RWPE2 (cell line): ENCODE data around the gene APOA1.

Experiments used
- ATAC-seq: fragments of 200-7000 bp; cut with Tn5 transposase; 3 replicates; pipeline ENCODE4 v1.9.1; 2021; ENCODE audit warnings: low read depth
- DNase-seq: peaks from one replicate; pipeline ENCODE4 v3.0.0-alpha.2; 2020; ENCODE audit warnings: low spot score
- H3K27ac ChIP-seq: fragments of 450-650 bp; 2 replicates; pipeline ENCODE4 v1.5.1; 2017; ENCODE audit warnings: mild to moderate bottlenecking; ENCODE audit not compliant: poor library complexity, severe bottlenecking
- H3K27me3 ChIP-seq: fragments of 250-450 bp; sonication (Bioruptor Pico); 2 replicates; pipeline ENCODE4 v1.5.1; 2021; ENCODE audit warnings: mild to moderate bottlenecking, moderate library complexity; ENCODE audit not compliant: insufficient read depth, poor library complexity, severe bottlenecking
- H3K36me3 ChIP-seq: fragments of 250-450 bp; sonication (Bioruptor Pico); 2 replicates; pipeline ENCODE4 v1.5.1; 2020; ENCODE audit warnings: low read depth, mild to moderate bottlenecking, moderate library complexity
- H3K4me1 ChIP-seq: fragments of 250-450 bp; sonication (Bioruptor Pico); 2 replicates; pipeline ENCODE4 v1.5.1; 2021; ENCODE audit warnings: mild to moderate bottlenecking, moderate library complexity; ENCODE audit not compliant: insufficient read depth, poor library complexity, severe bottlenecking
- H3K4me3 ChIP-seq: fragments of 250-450 bp; sonication (Bioruptor Pico); 2 replicates; pipeline ENCODE4 v1.5.1; 2021; ENCODE audit warnings: mild to moderate bottlenecking, moderate library complexity; ENCODE audit not compliant: severe bottlenecking
- H3K9me3 ChIP-seq: fragments of 250-450 bp; sonication (Bioruptor Pico); 2 replicates; pipeline ENCODE4 v1.5.1; 2021; ENCODE audit warnings: mild to moderate bottlenecking, moderate library complexity; ENCODE audit not compliant: severe bottlenecking
- TF ChIP-seq, protein P1 (sequence below): fragments of 450-650 bp; IDR thresholded peaks from one replicate; pipeline ENCODE4 v1.5.1; 2017; ENCODE audit warnings: mild to moderate bottlenecking, moderate library complexity; ENCODE audit not compliant: poor library complexity, severe bottlenecking

The APOA1 gene

GRCh38 chr11:116798368-116798767, 39.1 kb downstream of the APOA1 start:
- H3K4me3 ChIP-seq: no peak overlapping the region
- no peaks in the 10 kb centered on the region for H3K27me3 ChIP-seq
- no peaks in the 10 kb centered on the region for H3K36me3 ChIP-seq
- no peaks in the 10 kb centered on the region for H3K9me3 ChIP-seq
- TF ChIP-seq, protein P1, sequence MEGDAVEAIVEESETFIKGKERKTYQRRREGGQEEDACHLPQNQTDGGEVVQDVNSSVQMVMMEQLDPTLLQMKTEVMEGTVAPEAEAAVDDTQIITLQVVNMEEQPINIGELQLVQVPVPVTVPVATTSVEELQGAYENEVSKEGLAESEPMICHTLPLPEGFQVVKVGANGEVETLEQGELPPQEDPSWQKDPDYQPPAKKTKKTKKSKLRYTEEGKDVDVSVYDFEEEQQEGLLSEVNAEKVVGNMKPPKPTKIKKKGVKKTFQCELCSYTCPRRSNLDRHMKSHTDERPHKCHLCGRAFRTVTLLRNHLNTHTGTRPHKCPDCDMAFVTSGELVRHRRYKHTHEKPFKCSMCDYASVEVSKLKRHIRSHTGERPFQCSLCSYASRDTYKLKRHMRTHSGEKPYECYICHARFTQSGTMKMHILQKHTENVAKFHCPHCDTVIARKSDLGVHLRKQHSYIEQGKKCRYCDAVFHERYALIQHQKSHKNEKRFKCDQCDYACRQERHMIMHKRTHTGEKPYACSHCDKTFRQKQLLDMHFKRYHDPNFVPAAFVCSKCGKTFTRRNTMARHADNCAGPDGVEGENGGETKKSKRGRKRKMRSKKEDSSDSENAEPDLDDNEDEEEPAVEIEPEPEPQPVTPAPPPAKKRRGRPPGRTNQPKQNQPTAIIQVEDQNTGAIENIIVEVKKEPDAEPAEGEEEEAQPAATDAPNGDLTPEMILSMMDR: no peak
- no peak for DNase-seq
- no peak for ATAC-seq
- peaks cover 2% of the 10 kb centered on the region for H3K4me1 ChIP-seq
- no peak overlapping the region for H3K27ac ChIP-seq

DNA sequence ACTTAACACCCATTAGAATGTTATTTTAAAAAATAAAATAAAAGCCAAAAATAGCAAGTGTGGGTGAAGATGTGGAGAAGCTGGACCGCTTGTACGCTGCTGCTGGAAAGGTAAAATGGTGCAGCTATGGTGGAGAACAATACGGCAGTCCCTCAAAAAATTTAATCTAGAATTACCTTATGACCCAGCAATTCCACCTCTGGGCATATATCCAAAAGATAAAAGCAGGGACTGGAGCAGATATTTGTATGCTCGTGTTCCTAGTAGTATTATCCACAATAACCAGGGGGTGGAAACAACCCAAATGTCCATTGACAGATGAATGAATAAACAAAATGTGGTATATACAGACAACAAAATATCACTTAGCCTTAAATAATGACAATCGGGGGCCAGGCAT, 39.6 kb downstream of the APOA1 start:
- H3K27ac ChIP-seq: no peak overlapping the region
- DNase-seq: no peak
- TF ChIP-seq, protein P1: no peak
- H3K36me3 ChIP-seq: no peaks in the 10 kb centered on the region
- H3K27me3 ChIP-seq: no peaks in the 10 kb centered on the region
- H3K4me1 ChIP-seq: peaks cover 7% of the 10 kb centered on the region
- no peak overlapping the region for H3K4me3 ChIP-seq
- H3K9me3 ChIP-seq: no peaks in the 10 kb centered on the region
- no peak for ATAC-seq

DNA sequence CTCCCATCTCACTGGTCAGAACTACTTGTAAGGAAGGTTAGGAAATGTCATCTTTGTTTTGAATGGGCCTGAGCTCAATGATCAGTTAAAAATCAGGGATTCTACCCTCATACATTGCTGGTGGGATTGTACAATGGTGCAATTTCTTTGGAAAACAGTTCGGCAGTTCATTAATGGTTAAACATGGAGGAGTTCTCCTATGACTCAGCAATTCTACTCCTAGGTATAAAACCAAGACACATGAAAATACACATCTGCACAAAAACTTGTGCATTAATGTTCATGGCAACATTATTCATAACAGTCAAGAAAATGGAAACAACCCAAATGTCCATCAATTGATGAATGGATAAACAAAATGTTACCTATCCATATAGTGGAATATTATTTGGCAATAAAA, 40.9 kb downstream of the APOA1 start:
- Histone ChIP-seq H3K9me3 (no peaks in the 10 kb centered on the region), H3K36me3 (no peaks in the 10 kb centered on the region), H3K27me3 (no peaks in the 10 kb centered on the region), H3K4me3 (no peak overlapping the region), H3K4me1 (peaks cover 7% of the 10 kb centered on the region), H3K27ac (no peak overlapping the region)
- ATAC-seq (no peak), DNase-seq (no peak)
- TF ChIP-seq, protein P1: no peak

GRCh38 chr11:116794851-116795250, 42.6 kb downstream of the APOA1 start:
- Histone ChIP-seq H3K36me3 (no peaks in the 10 kb centered on the region), H3K9me3 (no peaks in the 10 kb centered on the region), H3K27me3 (no peaks in the 10 kb centered on the region), H3K27ac (no peak overlapping the region), H3K4me3 (no peak overlapping the region), H3K4me1 (peaks cover 7% of the 10 kb centered on the region)
- TF ChIP-seq, protein P1: no peak
- DNase-seq (no peak), ATAC-seq (no peak)

GRCh38 chr11:116793772-116794097, 43.7 kb downstream of the APOA1 start:
- H3K36me3 ChIP-seq: no peaks in the 10 kb centered on the region
- no peaks in the 10 kb centered on the region for H3K27me3 ChIP-seq
- H3K4me1 ChIP-seq: peaks cover 7% of the 10 kb centered on the region
- TF ChIP-seq, protein P1: no peak
- no peak overlapping the region for H3K27ac ChIP-seq
- ATAC-seq (no peak), DNase-seq (no peak)
- H3K4me3 ChIP-seq: no peak overlapping the region
- H3K9me3 ChIP-seq: no peaks in the 10 kb centered on the region
